GM12801 (cell line): ENCODE measurements around the gene KIFC3.

ENCODE experiments used
- CTCF ChIP-seq: IDR thresholded peaks from one replicate; pipeline ENCODE4 v1.5.1; 2011; ENCODE audit warnings: control low read depth; ENCODE audit not compliant: insufficient read length; ENCODE audit errors: extremely low read depth

Gene KIFC3

GRCh38 chr16:57747496-57747895 is 54.8 kb downstream of the KIFC3 start:
- no peak for TF ChIP-seq CTCF

DNA sequence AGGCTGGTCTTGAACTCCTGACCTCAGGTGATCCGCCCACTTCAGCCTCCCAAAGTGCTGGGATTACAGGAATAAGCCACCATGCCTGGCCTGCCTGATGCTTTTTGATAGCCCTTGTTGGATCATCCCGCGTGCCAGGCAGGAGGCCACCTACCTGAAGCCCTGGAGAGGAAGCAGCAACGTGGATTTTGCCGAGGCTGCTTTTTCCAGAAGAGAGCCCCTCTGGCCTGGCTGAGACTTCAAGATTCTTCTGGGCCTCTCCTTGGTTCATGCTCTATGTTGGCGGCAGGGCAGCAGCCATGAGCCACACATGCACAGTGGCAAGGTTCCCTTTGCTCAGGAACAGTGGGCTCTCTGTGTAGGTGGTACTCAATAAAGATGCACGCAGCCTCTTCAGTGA is 55.2 kb downstream of the KIFC3 start:
- TF ChIP-seq CTCF = no peak

DNA sequence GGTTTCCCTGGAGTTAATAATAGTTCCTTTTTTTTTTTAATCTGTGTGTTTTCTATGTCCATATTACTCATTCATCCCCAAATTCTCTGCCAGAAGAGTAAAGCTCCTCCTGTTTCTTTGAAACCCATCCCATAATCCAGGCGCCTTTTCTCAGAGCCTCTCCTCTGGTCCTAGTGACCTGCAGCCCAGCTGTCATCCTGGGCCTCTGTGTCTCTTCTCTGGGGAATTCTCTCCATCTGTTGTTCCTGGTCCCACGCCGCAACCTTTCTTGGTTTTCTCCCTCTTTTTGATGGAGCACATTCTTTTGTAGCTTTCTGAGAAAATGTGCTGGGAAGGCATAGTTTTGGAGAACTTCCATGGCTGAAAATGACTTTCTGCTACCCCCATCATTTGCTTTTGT is 56.5 kb downstream of the KIFC3 start:
- TF ChIP-seq CTCF = no peak

DNA sequence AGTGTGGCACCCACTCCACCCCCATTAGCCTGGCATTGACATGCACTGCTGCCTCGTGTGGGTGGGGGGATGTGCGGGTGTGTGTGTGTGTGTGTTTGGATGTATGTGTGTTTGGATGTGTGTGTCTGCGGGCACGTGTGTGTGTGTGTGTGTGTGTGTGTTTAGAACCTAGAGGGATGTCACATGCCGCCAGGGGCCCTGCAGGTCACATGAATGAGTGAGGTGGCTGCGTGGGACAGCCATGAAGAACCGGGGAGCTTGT is 57.7 kb downstream of the KIFC3 start:
- TF ChIP-seq CTCF = no peak

GRCh38 chr16:57743886-57744641 is 58.2 kb downstream of the KIFC3 start:
- no peak for TF ChIP-seq CTCF

DNA sequence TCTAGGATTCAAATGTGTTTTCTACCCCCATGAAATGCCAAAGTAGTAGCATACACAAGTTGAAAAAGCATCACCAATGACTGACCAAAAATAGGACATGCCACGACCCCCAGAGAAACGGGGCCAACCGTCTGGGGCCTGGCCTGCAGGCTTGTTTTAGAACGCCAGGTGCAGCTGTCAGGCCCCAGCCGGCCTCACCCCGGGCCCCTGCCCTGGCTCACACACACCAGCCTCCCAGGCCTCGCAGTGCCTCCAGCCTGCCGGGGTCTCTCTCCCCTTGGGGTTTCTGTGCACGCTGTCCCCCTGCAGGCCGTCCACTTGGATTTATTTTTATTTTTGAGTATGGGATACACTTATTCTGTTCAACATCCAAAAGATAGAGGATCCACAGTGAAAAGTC is 58.8 kb downstream of the KIFC3 start:
- TF ChIP-seq CTCF = no peak

DNA sequence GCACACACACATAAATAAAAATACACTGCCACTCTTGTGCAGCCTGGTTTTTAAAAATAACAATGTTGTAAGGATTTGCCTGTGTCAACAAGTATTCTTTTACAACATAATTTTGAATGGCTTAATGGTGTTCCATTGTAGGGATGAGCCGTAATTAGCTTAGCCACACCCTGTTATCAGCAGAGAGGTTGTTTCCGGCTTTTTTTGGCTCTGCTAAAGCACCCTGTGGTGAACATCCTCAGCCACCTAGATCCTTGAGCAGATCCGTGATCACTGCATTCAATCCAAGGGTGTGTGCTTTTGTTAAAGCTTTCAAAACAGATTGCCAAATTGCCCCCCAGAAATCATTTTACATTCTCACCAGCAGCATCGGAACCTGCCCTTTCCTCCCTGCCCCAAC is 59.7 kb downstream of the KIFC3 start:
- TF ChIP-seq CTCF = no peak

GRCh38 chr16:57741660-57742191 is 60.6 kb downstream of the KIFC3 start:
- no peak for TF ChIP-seq CTCF
